Subcutaneous adipose tissue (tissue), 4 donors: ENCODE measurements around the gene PRSS16. TPM values are rescaled to one million over a fixed set of nuclear protein-coding genes. Genes with fewer than 3 reads are reported as not detected.

Experiments used
- total RNA-seq, 4 donors: library from RNA; depleted of rRNA; stranded (reverse); fragments of >200 nt; gene quantifications; one replicate each; pipeline ENCODE4 v1.1.0, GENCODE V29; 2016
- TF ChIP-seq, protein P1 (sequence below): fragments of 450-650 bp; IDR thresholded peaks from one replicate; pipeline ENCODE4 v1.5.1; 2016; ENCODE audit warnings: low read depth, mild to moderate bottlenecking, control low read depth, antibody characterized with exemption, moderate library complexity

Gene PRSS16
- total RNA-seq, 4 donors from 2014 or later: 0.88 TPM; not detected in 3

- TF ChIP-seq, protein P1, sequence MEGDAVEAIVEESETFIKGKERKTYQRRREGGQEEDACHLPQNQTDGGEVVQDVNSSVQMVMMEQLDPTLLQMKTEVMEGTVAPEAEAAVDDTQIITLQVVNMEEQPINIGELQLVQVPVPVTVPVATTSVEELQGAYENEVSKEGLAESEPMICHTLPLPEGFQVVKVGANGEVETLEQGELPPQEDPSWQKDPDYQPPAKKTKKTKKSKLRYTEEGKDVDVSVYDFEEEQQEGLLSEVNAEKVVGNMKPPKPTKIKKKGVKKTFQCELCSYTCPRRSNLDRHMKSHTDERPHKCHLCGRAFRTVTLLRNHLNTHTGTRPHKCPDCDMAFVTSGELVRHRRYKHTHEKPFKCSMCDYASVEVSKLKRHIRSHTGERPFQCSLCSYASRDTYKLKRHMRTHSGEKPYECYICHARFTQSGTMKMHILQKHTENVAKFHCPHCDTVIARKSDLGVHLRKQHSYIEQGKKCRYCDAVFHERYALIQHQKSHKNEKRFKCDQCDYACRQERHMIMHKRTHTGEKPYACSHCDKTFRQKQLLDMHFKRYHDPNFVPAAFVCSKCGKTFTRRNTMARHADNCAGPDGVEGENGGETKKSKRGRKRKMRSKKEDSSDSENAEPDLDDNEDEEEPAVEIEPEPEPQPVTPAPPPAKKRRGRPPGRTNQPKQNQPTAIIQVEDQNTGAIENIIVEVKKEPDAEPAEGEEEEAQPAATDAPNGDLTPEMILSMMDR: no peak
Observed at GRCh38 chr6:27250277-27251111, 3.0 kb downstream of the PRSS16 start.

DNA sequence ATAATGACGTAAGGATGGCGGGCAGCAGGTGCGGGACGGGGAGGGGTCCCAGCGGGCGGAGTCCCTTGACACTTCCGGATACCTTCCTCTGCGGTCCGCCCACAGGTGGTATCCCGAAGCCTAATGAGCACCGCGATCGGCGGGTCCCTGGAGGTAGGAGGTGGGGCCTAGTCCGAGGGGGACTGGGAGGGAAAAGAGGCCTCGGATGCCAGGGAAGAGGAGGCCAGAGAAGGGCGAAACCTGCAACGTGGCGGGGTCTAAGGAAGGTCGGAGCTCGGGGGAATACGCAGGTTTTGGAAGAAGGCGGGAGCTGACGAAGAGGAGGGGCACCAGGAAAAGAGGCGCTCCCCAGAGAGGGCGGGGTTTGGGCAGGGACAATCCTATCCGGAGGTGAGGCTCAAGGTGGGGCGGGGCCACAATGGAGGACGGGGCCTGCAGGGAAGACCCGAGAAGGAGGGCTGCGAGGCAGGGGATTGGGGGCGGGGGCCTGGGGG is 3.7 kb downstream of the PRSS16 start:
- TF ChIP-seq, protein P1: no peak

- TF ChIP-seq, protein P1: no peak
Observed at GRCh38 chr6:27251606-27252251, 4.2 kb downstream of the PRSS16 start.

DNA sequence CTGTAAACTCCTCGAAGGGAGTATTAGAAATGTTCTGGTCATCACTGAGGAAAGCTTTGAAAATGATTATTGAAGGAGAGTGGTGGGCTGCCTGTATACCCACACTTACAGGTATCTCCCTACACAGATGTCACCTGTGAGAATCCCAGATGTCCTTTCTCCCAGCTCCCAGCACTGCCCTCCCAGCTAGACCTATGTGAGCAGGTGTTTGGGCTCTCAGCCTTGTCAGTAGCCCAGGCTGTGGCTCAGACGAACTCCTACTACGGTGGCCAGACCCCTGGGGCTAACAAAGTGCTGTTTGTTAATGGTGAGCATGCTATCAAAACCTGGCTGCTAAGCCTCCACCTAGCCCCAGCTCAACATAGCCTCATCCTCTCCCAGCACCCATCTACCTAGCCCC is 7.1 kb downstream of the PRSS16 start:
- TF ChIP-seq, protein P1: no peak

DNA sequence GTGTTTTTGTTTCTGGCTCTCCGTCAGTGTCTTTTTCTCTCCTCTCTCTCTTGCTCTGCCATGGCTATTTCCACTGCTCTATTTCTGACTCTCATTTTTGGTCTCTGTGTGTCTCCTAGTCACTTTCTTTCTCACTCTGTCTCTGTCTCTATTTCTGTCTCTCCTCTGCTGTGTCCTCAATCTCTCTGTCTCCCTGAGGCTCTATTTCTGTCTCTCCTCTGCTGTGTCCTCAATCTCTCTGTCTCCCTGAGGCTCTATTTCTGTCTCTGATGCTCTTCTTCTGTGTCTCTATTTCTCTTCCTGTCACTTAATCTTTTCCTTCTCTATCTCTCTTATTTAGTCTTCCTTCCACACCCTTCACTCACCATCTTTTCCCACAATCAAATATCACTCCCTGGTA is 8.4 kb downstream of the PRSS16 start:
- TF ChIP-seq, protein P1: no peak

DNA sequence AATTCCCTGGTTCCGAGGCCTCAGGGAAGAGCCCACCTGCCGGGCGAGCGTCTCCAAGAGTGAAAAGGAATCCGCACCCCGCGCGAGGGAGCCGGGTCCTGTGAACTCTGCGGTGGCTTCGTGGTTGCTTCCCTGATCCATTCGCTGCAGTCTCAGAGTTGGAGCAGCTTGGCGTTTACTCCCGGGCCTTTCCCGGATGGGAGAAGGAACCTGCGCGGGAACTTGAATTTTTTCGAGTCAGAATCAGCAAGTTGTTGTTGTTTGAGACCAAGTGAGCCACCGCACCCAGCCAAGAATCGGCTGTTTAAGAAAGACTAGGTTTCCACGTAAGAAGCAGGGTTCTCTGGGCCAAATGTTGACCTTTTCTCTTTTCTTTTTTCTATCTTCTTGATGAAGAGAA is 12.9 kb downstream of the PRSS16 start:
- TF ChIP-seq, protein P1: no peak

- TF ChIP-seq, protein P1: no peak
Observed at GRCh38 chr6:27260836-27261375, 13.4 kb downstream of the PRSS16 start.
